OCI-LY1 (cell line): Measurements from ENCODE around the gene CBX4.

Source experiments
- EZH2 ChIP-seq: fragments of 200-600 bp; sonication (generic), shearing (Covaris generic); IDR thresholded peaks from 2 replicates; pipeline ENCODE4 v1.8.0; 2017; ENCODE audit warnings: borderline replicate concordance, mixed run types, mild to moderate bottlenecking, antibody characterized with exemption, low read length, moderate library complexity, mixed read lengths
- TF ChIP-seq, protein P1 (sequence below): fragments of 200-600 bp; sonication (generic), shearing (Covaris generic); IDR thresholded peaks from 2 replicates; pipeline ENCODE4 v1.5.1; 2017; ENCODE audit warnings: mild to moderate bottlenecking, antibody characterized with exemption, low read length, moderate library complexity, mixed read lengths

DNA sequence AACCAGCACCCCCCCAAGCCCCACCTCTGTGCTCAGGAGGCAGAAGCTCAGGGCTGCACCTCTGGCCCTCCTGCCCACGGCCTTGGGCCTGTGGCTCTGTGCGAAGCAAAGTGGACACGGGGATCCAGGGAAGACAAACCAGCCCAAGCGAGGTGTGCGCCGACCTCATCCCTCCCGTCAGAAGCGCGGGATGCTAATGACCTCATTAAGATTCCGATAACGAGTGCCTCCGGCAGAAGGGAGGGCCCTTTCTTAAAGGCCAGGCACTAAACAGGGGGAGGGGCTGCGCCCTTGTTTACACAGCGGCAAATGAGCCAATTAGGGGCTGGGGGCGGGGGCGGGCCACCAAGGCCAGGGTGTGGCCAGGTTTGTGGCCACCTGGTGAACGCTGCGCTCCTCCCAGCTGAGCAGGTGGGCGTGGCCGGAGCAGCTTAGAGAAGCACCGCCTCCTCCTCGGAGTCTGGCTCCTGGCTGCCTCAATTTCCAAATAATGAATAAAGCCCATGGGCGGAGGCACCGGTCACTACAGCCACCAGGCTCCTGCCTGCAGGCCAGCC is 3.2 kb downstream of the CBX4 start:
- TF ChIP-seq, protein P1, sequence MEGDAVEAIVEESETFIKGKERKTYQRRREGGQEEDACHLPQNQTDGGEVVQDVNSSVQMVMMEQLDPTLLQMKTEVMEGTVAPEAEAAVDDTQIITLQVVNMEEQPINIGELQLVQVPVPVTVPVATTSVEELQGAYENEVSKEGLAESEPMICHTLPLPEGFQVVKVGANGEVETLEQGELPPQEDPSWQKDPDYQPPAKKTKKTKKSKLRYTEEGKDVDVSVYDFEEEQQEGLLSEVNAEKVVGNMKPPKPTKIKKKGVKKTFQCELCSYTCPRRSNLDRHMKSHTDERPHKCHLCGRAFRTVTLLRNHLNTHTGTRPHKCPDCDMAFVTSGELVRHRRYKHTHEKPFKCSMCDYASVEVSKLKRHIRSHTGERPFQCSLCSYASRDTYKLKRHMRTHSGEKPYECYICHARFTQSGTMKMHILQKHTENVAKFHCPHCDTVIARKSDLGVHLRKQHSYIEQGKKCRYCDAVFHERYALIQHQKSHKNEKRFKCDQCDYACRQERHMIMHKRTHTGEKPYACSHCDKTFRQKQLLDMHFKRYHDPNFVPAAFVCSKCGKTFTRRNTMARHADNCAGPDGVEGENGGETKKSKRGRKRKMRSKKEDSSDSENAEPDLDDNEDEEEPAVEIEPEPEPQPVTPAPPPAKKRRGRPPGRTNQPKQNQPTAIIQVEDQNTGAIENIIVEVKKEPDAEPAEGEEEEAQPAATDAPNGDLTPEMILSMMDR, result no peak
- no peak for TF ChIP-seq EZH2
